Karpas-422 (cell line): ENCODE measurements around the gene INSYN1. TPM values are rescaled to one million over a fixed set of nuclear protein-coding genes. Genes with fewer than 3 reads are reported as not detected.

Experiments used
- DNase-seq: peaks from one replicate; pipeline ENCODE4 v3.0.0-alpha.2; 2015
- H2AFZ ChIP-seq: fragments of 200-600 bp; sonication (generic); 2 replicates; pipeline ENCODE4 v1.6.1; 2014; ENCODE audit warnings: antibody characterized with exemption, low read length, mixed read lengths
- H3K27ac ChIP-seq: fragments of 200-600 bp; sonication (generic); 2 replicates; pipeline ENCODE4 v1.5.1; 2014; ENCODE audit warnings: mild to moderate bottlenecking, low read length, moderate library complexity
- H3K27me3 ChIP-seq: fragments of 200-600 bp; sonication (generic); 2 replicates; pipeline ENCODE4 v1.6.1; 2014; ENCODE audit warnings: low read length, mixed read lengths
- H3K36me3 ChIP-seq: fragments of 200-600 bp; sonication (generic); 2 replicates; pipeline ENCODE4 v1.6.1; 2014; ENCODE audit warnings: low read length, mixed read lengths; ENCODE audit not compliant: insufficient read depth
- H3K4me1 ChIP-seq: fragments of 200-600 bp; sonication (generic); 2 replicates; pipeline ENCODE4 v1.6.1; 2014; ENCODE audit warnings: mild to moderate bottlenecking, low read length, mixed read lengths
- H3K4me2 ChIP-seq: fragments of 200-600 bp; sonication (generic); 2 replicates; pipeline ENCODE4 v1.6.1; 2014; ENCODE audit warnings: low read length, low read depth, mild to moderate bottlenecking; ENCODE audit not compliant: poor library complexity, severe bottlenecking
- H3K4me3 ChIP-seq: fragments of 200-600 bp; sonication (generic); 2 replicates; pipeline ENCODE4 v1.5.1; 2014; ENCODE audit warnings: mild to moderate bottlenecking, antibody characterized with exemption, low read length, mixed read lengths
- H3K79me2 ChIP-seq: fragments of 200-600 bp; sonication (generic); 2 replicates; pipeline ENCODE4 v1.6.1; 2014; ENCODE audit warnings: mild to moderate bottlenecking, low read length, mixed read lengths
- H3K9ac ChIP-seq: fragments of 200-600 bp; sonication (generic); 2 replicates; pipeline ENCODE4 v1.6.0; 2014; ENCODE audit warnings: low read length
- H3K9me2 ChIP-seq: fragments of 200-600 bp; sonication (generic), shearing (Covaris generic); replicated peaks from 2 replicates; pipeline ENCODE4 v1.6.0; 2014; ENCODE audit warnings: mild to moderate bottlenecking, low read length, moderate library complexity; ENCODE audit not compliant: insufficient read depth
- H3K9me3 ChIP-seq: fragments of 300-700, 200-600 bp; sonication (generic); 2 replicates; pipeline ENCODE4 v1.6.1; 2014; ENCODE audit warnings: low read length, mixed read lengths
- H4K20me1 ChIP-seq: fragments of 200-600 bp; sonication (generic); 2 replicates; pipeline ENCODE4 v1.6.1; 2014; ENCODE audit warnings: mild to moderate bottlenecking, antibody characterized with exemption, low read length, low read depth; ENCODE audit not compliant: insufficient read depth
- total RNA-seq: library from RNA; depleted of rRNA; stranded (reverse); fragments of >200 nt; shearing (Covaris generic); gene quantifications from 2 replicates; pipeline ENCODE4 v1.2.3, GENCODE V29; 2014; ENCODE audit warnings: low replicate concordance; rRNA removed

Gene INSYN1
- total RNA-seq, 1 experiment from 2014 or later: not detected

- H3K9me2 ChIP-seq: no peaks in the 10 kb centered on the region
- no peaks in the 10 kb centered on the region for H4K20me1 ChIP-seq
- no peaks in the 10 kb centered on the region for H3K79me2 ChIP-seq
- H3K9ac ChIP-seq: no peak overlapping the region
- no peaks in the 10 kb centered on the region for H3K4me1 ChIP-seq
- no peak overlapping the region for H3K4me3 ChIP-seq
- DNase-seq: no peak
- no peaks in the 10 kb centered on the region for H3K36me3 ChIP-seq
- H3K4me2 ChIP-seq: no peak overlapping the region
- no peaks in the 10 kb centered on the region for H3K27me3 ChIP-seq
- no peaks in the 10 kb centered on the region for H3K9me3 ChIP-seq
- H3K27ac ChIP-seq: no peak overlapping the region
- no peak overlapping the region for H2AFZ ChIP-seq
Measured at GRCh38 chr15:73687351-73687750, 65.8 kb downstream of the INSYN1 start.

- H3K4me1 ChIP-seq: no peaks in the 10 kb centered on the region
- DNase-seq: no peak
- no peaks in the 10 kb centered on the region for H3K79me2 ChIP-seq
- H3K4me3 ChIP-seq: no peak overlapping the region
- H3K9me3 ChIP-seq: no peaks in the 10 kb centered on the region
- no peak overlapping the region for H3K9ac ChIP-seq
- no peaks in the 10 kb centered on the region for H3K9me2 ChIP-seq
- H3K27ac ChIP-seq: no peak overlapping the region
- no peaks in the 10 kb centered on the region for H4K20me1 ChIP-seq
- H3K4me2 ChIP-seq: no peak overlapping the region
- H3K27me3 ChIP-seq: no peaks in the 10 kb centered on the region
- H3K36me3 ChIP-seq: no peaks in the 10 kb centered on the region
- H2AFZ ChIP-seq: no peak overlapping the region
Measured at GRCh38 chr15:73686781-73687256, 66.3 kb downstream of the INSYN1 start.

GRCh38 chr15:73685981-73686380 is 67.2 kb downstream of the INSYN1 start:
- Histone ChIP-seq H2AFZ (no peak overlapping the region), H3K36me3 (no peaks in the 10 kb centered on the region), H3K9me3 (no peaks in the 10 kb centered on the region), H3K9me2 (no peaks in the 10 kb centered on the region), H3K27ac (no peak overlapping the region), H3K79me2 (no peaks in the 10 kb centered on the region), H3K4me2 (no peak overlapping the region), H3K9ac (no peak overlapping the region), H3K4me3 (no peak overlapping the region), H3K4me1 (no peaks in the 10 kb centered on the region), H3K27me3 (no peaks in the 10 kb centered on the region), H4K20me1 (no peaks in the 10 kb centered on the region)
- no peak for DNase-seq

Other genes starting within 250 kb of the INSYN1 start
- 40.4 and 53.6 TPM in 2 replicates for gene NPTN, start 120.0 kb downstream of the INSYN1 start, total RNA-seq
- gene CD276, start 69.0 kb downstream of the INSYN1 start, total RNA-seq: not detected in 2 replicates
- not detected in 2 replicates for gene TBC1D21, start 120.2 kb upstream of the INSYN1 start, total RNA-seq
- not detected in 2 replicates for gene LOXL1, start 173.1 kb upstream of the INSYN1 start, total RNA-seq
- gene STOML1, start 238.9 kb upstream of the INSYN1 start, total RNA-seq: 2.3 and 5.4 TPM in 2 replicates
- 15.4 and 21.5 TPM in 2 replicates for gene PML, start 241.4 kb upstream of the INSYN1 start, total RNA-seq